NCI-H2081 (cell line): ENCODE measurements around the gene ZXDC.

Experiments
- DNase-seq, 2 experiments: peaks; one replicate each; lab custom pipeline; 2025; lab: John Stamatoyannopoulos, UW

The ZXDC gene

DNA sequence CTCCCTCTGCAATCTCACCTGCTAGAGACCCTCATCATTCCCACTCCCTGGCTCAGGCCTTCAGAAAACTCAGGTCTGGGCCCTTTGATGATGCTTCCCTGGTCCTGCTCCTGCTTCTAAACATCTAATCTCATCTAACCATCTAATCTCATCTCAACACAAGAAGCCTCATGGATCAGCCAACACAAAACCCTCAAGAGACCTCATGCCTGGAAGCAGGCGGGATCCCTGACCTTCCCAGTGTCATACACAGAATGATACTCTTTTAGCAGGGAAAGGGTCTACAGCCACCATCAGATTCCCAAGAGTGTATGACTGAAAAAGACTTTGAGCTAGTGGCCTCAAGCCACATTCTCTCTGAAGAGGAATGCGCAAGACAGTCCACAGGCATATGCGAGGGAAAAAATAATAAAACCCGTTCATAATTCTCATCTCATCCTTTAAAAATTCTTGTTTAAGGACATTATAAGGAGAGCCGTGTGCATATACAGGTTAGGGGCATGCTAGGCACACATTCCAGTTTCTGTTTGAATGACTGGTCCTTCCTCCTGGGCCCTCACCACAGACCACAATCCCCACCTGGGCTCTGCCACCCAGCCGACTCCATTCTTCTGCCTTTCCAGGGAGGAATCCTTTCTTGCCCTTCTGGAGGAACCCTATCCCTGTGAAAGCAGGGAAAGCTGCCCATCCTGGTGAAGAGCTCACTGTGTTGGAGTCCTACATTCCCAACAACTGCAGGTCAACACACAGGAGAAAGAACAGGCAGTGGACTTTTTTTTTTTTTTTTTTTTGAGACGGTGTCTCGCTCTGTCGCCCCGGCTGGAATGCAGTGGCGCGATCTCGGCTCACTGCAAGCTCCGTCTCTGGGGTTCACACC is 2.2 kb downstream of the ZXDC start:
- DNase-seq, result no peak

GRCh38 chr3:126472277-126473006 is 3.2 kb downstream of the ZXDC start:
- peak; percentile 21 to 59 for DNase-seq

GRCh38 chr3:126469479-126469878 is 6.2 kb downstream of the ZXDC start:
- no peak for DNase-seq

DNA sequence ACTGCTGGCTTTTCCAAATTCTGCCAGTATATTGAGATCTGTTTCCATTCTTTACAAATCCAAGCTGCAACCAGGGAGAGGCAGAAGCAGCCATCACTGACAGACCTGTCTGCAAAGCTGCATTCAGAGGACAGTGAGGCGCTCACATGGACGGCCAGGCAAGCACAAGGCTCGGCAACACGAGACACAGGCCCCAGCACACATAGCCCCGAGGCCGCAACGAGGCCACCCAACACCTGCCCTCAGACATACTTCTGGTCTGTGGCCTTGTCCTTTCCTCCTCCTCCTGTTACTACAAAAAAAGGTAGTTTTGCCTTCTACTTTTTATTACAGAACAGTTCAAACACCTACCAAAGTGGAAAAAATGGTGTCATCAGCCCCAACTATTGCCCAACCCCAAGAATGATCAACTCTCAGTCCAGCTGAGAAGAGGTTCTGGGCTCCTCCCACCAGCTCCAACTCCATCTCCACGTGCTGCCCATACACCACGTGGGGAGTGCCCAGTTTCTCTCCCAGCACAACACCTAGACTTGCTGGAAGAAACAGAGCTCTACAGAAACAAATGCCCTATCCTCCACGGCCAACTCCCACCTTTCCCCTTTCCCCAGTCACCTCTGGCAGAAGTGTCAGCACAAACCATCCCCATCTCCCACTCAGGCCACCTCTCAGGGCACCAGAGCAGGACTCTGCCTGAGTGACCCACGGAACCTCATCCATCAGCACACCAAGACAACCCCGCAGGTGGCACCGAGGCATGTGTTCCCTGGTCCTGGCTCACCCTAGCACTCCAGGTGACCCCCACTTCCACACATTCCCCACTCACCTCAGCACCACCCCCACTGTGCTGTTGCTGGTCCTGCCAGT is 7.4 kb downstream of the ZXDC start:
- DNase-seq, result no peak

DNA sequence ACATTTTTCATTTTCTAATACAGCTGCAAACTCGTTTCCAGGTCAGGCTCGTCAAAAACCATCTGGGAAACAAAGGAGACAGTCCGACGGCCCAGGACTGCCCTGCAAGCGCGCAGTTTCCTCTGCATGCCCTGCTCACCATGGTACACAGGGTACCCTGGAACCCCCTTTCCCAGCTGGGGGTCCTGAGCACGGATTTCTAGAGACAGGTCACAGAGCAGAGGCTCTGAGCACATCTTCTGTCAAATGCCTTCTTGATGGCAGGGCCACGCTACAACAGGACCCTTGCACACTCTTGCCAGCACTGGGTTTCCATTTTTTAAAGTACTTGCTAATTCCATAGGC is 8.1 kb downstream of the ZXDC start:
- DNase-seq, result no peak

- DNase-seq, result no peak
These were observed 8.6 kb downstream of the ZXDC start for GRCh38 chr3:126466886-126467610.

DNA sequence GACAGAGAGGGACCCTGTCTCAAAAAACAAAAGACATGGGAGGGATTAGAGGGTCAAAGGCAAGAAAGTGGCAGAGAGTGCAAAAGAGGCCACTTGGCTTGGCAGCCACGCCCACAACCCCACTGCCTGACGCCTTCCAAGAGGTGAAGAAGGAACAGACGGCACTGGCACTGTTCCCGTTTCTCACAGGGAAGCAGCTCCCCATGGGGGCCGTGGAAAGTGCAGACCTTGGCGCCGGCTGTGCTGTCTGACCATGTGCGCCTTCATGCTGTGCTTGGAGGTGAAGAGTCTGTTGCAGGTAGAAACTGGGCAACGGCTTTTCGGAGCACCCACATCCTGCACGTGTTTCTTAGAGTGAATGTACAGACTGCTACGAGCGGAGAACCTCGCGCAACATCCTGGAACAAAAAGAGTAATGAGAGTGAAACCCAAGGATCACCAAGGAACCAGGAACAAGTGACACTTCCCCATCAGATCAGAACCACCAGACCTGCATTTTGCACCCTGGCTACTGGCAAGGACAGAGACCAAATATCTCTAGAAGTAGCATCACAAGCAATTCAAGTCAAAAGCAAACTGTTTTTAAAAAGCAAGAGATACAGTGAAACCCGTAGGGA is 9.7 kb downstream of the ZXDC start:
- DNase-seq, result no peak

DNA sequence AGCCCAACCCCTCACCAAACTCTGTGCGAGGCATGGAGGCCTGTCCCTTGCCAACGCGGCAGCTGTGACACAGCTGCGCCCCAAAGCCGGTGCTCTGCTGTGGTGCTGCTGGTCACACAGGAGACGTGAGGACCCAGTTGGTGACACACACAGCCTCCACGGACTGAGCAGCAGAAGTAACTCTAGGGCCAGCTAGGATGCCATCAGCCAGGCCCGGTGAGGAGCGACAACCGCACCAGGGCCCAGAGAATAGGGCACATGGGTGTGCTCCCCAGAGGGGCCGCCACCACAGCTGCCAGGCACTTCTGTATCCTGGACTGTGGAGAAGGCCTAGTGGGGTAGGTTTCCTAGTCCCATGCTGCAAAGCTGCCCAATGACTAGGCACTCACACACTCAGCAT is 10.7 kb downstream of the ZXDC start:
- no peak for DNase-seq

- DNase-seq, result no peak
These were observed 11.2 kb downstream of the ZXDC start for GRCh38 chr3:126464494-126464893.

DNA sequence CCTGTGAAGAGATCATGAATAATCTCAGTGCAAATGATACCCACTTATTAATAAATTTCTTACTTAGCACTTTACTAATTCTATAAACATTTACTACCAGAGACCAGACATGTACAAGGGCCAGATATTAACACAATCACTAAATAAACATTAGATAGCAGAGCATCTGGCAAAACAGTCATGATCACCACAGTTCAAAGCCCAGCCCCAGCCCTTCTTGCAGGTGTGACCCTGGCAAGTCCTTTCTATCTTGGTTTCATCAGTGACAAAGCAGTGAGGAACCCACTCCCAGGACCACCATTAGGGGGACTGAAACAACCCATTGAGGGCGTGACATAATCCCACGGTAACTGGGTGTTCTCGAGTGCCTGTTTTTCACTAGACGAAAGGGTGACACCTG is 11.6 kb downstream of the ZXDC start:
- no peak for DNase-seq

DNA sequence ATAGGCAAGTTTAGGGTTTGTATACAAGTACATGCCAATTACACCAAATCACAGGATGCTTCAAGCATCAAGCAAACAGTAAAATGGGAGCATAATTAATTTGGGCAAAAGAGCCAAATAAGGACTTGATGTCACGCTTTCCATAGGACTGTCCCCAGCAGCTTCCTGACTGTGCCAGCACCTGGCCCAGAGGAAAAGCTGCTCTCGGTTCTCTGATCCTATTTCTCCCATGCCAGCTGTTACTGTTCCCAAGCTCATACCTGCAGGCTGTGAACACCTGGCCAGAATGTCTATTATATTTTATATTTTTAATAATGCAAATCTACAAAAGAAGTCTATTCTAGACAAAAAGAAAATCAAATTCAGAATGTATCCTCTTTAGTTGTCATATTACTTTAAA is 12.2 kb downstream of the ZXDC start:
- peak; percentile 12 to 42 for DNase-seq

GRCh38 chr3:126461450-126462070 is 14.1 kb downstream of the ZXDC start:
- no peak for DNase-seq

DNA sequence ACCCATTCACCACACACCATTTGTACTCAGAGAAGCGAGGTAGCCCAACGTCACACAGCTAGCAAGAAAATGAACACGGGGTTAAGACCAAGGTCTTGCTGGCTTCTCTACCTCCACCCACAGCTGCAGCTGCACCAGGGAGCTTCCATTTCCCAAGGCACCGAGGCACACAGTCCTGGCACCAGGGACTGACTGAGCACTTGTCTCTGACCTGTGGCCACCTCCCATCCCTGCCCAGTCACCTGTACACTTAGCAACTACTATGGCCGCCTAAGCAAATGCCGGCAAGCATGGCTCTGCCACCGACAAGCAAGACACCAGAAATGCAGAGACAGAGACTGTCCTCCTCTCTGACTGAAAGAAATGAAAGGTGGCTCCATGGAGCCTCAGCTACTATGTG is 15.3 kb downstream of the ZXDC start:
- DNase-seq, result no peak

- no peak for DNase-seq
These were observed 15.9 kb downstream of the ZXDC start for GRCh38 chr3:126459763-126460127.

DNA sequence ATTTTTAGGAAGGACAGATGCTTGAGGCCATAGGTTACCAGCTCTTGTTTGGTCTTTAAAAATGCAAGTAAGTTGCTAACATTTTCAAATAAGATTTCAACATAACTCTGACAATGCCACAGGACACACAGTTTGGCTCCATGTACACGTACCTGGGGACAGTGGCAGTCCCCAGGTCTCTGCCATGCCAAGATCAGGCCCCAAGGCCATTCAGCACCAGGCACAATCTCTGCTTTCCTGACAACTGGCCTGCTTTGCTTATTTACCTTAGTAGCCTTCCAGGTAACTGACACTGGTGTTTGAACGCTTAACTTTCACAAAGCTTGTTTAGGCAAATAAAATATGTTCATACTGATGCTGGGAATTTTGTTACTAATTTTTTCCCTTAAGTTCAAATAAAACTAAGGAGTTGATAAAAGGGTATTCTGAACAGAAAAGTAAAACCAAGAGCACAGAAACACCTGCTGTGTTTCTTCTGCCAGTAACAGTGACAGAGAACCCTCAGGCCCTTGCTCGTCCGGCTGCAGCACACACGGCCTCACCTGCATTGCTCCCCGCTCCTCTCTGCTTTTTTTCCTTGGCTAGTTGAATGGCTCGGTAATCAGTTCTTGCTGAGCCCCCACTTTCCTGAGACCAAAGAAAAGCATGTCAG is 16.5 kb downstream of the ZXDC start:
- DNase-seq, result no peak

- no peak for DNase-seq
These were observed 18.8 kb downstream of the ZXDC start for GRCh38 chr3:126456766-126457388.

GRCh38 chr3:126456211-126456610 is 19.5 kb downstream of the ZXDC start:
- DNase-seq, result no peak

- DNase-seq, result no peak
These were observed 21.1 kb downstream of the ZXDC start for GRCh38 chr3:126454437-126455198.

DNA sequence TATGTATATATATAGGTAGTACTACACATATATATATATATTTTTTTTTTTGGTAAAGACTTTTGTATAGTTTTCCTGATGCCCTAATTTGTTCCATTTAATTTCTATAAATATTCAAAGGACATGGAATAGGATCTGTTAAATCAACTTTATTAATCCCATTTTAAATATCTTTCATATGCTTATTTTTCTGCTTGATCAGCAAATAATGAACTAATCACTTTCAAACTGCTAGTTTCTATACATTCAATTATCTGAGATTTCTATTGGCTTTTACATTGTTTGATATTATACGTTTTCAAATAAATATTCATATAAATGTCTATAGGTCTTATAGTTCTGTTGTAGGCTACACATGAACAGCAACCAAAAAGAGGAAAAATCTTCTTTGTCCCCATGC is 21.7 kb downstream of the ZXDC start:
- no peak for DNase-seq
